Measurements from ENCODE around the gene POLA2.
A peak's percentile ranks its signal among the peaks of the same experiment; 100 is the strongest.
"Not testable (repeated sequence)": the region's sequence is repeated elsewhere in the genome, so short reads cannot be mapped to it uniquely, and the experiment has no call there.

The POLA2 gene

DNA sequence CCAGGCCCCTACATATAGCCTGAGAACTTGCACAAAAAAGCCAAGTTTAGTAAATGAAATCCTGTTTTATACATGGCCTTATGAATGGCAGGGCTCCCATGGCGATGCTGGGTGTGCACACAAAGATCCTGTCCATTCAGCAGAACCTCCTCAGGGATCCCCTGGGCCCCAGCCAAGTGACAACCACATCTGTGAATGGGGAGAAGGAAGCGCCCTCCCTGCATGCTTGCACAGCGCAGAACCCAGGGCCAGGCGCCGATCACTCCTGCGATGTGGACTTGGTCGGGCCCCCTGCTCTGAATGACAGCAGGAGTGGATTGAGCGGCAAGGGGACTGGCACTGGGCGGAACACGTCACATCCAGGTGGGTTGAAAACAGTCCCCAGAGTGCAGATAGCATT is 48.5 kb downstream of the POLA2 start:
- no peak for DNase-seq

DNA sequence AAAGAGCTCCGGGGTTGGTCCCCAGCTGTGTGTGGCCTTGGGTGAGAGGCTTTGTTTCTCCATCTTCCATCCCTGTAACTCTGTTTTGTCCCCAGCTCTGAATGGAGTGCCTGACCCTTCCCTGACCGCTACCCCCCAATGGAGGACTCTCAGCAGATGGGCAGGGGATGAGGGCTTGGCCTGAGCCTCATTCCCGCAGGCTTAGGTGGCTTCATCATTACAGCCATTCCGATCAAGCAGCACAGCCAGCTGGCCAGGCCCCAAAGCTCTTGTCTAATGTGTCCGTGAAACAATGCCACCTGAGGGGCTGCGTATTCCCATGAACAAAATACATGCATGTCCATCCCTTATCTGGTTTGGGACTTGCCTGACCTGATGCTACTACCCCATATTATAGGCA is 49.0 kb downstream of the POLA2 start:
- peak; percentile 38 for DNase-seq

DNA sequence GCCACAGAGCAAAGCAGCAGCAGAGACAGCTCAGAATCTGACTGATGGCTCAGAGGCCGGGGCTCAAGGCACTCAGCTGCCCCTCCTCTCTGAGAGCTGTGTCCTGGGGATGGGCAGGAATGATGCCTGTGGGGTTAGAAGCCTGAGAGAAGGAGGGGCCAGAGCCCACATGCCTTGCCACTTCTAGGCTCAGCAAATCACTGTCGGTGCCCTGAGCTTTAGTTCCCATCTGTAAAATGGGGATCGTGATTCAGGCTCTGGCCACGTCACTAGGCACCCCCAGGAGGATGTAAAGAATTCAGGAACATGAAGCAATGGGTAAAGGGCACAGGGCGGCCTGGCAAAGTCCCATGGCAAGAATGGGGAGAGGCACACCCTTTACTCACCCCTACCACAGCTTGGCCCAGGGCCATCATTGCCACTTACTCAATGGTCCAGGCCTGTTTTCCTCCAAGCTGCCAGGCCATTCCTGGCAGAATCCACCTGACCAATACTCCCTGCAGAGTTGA is 49.5 kb downstream of the POLA2 start:
- peak; percentile 63 for DNase-seq

DNA sequence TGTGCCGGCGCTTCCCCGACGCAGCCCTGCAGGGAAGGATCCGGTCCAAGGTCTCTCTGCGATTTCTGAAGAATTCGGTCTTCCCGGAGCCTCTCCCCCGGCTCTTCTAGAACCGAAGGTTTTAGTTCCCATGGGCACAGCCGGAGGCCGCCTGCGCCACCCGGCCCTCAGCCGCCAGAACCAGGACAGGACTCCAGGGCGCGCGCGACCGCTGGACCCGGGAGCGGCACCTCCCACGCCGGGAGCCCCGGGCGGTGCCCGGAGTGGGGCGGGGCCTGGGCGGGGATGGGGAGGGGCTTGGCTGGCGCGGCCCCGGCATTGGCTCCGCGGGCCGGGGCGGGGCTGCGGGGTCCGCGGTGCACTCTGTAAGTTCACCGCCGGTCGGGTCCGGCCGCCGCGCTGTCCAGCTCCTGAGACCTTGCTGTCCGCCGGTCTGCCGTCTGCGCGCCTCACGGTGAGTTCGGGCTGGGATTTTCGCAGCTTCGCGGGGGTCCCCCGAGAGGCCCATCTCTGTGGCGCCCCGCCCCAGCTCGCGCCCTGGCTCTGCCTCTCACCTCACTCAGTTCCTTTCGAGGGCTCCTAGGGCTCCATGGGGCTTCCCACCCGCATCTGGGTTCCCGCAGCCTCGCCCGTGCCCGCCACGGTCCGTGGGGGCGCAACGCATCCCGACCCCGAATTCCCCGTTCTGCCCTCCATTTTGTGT is 52.9 kb downstream of the POLA2 start, which contains the start of gene CDC42EP2:
Gene CDC42EP2, plus strand, starts transcription at position 366 of the 703 bp plus-strand sequence. CDS start 6,033 bp downstream, outside the sequence.
- peak; percentile 84 for DNase-seq

DNA sequence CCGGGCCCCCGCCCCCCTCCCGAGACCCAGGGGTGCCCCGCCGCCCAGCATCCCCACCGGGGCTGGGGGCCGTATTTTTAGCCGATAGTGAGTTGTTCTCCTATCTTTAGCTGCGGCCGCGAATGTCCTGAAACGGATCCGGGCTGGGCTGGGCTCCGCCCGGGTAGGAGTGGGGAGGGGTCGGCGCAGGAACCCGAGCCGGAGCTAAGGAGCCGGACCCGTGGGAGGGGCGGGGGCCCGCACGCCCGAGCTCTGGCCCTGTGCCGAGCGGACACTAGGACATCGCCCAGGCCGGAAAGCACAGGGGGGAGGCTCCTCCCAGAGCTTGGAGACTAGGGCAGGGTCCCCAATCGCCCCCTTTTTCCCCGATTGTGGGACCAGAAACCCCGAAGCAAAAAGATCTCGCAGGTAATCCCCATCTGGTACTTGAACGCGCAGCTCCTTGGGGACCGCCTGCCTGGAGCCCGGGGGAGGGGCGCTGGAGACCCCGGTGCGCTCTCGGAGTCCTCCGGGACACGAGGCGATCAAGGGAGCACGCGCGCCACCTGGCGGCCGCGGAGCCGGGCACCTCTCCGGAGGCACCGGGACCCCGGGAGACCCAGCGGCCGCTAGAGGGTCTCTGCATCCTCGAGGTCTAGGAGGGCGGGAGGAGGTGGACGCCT is 53.6 kb downstream of the POLA2 start:
- DNase-seq = peak; percentile 54

DNA sequence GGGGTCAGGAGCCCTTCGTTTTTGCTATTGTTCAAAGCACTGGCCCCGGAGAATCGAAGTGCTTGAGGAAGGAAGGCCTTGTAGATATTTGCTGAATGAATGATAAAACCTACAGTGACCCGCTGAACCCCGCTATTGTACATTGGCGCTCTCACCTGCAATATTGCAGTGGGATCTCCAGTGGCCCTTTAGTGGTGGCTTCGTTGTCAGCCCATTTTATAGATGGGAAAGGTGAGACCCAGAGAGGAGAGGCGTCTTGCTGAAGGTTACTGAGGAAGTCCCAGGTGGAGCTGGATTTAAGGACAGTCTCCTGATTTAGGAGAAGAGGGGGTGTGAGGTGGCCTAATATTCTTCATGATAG is 54.1 kb downstream of the POLA2 start:
- DNase-seq = no peak

DNA sequence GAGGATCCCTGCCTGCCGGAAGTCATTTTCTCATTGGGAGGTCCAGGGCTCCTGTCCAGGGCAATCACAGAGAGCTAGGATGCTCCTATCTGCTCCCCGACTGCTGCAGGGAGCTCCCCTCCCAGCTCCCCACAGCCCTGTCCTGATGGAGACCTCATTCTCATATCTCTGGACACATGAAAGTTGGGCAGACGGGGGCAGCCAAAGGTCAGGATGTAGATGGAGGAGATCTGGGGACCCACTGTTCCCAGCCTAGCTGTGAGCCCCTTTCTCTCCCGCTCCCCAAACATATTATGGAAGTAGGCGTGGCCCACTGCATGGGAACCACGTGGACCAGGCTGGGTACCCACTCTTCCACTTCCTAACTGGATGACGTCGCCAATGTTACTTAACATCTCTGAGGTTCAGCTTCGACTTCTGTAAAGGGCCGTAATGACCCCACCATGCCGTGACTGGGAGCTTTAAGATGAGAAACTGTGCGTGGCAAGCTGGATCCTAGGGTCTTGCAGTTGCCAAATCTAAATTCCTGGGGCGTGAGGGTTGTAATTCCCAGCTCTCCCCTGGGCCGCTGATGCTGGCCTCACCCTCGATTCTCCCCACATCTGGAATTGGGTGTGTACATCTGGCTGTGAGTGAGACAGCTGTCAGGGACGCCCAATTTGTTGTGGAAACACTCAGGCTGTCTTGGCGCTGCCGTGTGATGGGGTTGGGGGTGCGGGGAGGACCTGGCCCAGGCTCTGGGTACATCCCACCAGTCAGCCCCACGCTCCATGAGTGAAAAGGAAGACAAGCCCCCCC is 54.7 kb downstream of the POLA2 start:
- peak; percentile 85 for DNase-seq

DNA sequence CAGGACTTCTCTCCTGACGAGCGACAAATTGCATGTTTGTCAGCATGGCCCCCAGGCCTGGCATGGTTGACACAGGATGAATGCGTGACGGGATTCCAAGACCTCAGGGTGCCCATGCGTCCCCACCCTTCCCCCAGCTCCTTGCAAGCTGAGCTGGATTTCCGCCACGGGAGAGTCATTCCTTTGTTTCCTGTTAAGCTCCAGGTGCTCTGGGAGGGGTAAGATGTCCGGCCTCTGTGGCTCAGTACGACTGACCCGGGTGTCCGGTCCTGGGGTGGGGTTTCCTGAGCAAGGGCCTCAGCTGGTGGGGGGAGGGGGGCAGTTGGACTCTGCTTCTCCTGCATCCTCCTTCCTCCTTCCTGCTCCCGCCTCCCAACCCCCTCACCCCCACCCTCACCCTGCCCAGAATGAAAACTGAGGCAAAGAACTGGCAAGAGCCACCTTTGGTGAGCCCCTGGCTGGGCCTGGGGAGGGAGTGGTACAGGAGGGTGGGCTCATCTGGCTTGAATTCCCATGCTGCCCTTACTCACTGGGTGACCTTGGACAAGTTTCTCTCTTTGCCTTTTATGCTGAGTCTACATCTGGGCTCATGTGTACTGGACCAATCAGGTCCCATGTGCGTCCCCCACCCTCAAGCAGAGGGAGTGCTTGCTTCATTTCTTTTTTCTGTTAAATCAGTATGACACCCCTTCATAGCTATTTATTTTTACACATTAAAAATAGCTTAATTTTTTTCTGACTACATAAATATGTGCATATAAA is 55.4 kb downstream of the POLA2 start:
- DNase-seq = peak; percentile 73

DNA sequence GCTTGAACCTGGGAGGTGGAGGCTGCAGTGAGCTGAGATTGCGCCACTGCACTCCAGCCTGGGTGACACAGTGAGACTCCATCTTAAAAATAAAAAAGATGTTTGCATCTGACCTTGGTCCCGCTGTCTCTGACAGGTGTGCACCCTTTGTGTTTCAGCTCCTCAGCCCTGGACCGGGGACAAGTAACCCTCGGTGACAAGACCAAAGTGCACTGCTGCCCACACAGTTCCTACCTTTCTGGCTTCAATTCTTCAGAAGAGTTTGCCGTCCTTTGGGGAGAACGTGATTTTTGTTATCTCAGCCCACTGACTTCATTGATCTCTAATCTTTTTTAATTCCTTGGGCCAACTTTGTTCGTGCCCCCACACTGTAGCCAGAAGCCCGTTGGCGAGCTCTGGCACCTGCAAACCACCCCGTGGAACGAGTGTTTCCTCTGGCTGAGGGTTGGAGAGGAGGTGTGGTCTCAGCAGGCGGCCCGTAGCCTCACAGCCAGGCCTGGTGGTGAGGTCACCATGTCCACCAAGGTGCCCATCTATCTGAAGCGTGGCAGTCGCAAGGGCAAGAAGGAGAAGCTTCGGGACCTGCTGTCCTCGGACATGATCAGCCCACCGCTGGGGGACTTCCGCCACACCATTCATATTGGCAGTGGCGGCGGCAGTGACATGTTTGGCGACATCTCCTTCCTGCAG is 58.8 kb downstream of the POLA2 start:
- no peak for DNase-seq

DNA sequence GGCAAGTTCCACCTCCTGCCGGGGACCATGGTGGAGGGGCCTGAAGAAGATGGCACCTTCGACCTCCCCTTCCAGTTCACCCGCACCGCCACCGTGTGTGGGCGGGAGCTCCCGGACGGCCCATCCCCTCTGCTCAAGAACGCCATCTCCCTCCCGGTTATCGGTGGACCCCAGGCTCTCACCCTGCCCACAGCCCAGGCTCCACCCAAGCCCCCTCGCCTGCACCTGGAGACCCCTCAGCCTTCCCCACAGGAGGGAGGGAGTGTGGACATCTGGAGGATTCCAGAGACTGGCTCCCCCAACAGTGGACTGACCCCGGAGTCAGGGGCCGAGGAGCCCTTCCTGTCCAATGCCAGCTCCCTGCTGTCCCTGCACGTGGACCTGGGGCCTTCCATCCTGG is 59.3 kb downstream of the POLA2 start:
- no peak for DNase-seq

DNA sequence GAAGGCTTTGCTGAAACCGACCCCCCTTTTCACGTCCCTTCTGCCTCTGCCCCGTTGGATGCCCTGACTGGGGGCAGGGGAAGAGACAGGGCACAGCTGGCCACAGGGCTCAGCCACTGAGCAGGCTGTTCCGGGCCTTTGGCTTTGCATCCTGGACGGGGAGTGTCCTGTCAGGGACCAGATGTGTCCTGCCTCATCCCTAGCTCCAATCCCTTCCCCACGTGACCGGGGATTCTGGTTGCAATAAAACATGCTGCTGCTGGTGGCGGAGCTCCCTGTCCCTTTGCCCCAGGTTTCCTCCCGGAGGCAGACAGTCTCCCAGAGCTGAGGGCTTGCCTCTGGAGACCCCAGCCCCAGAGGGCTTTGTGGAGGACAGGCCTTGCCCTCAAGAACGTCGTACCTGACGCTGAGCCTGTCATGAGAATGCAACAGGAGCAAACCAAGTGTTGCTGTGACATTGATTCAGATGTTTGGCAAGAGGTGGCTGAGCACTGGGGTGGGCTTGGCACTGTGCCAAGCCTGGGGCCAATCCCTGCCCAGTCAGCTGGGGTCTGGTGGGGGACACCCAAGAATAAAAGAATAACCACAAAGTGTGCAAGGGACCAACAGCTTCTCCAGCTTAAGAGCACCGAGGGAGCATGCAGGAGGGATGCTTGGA is 60.2 kb downstream of the POLA2 start:
- no peak for DNase-seq

DNA sequence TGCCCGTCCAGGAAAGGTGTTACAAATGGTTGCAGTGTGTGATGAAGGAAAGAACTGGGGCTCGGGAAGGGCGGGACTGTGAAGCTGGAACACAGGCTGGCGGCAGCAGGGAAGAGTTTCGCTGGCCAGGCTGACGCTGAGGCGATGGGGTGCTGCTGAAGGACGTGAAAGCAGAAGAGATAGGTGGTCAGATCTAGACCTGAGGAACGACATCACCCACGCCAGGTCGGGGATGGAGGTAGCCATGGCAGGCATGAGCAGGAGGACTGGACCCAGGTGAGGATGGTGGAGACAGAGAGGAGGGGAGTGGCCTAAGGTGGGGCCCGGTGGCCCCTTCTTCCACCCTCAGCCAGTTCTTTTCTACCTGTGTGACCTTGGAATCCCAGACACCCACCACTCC is 62.1 kb downstream of the POLA2 start:
- DNase-seq = no peak

DNA sequence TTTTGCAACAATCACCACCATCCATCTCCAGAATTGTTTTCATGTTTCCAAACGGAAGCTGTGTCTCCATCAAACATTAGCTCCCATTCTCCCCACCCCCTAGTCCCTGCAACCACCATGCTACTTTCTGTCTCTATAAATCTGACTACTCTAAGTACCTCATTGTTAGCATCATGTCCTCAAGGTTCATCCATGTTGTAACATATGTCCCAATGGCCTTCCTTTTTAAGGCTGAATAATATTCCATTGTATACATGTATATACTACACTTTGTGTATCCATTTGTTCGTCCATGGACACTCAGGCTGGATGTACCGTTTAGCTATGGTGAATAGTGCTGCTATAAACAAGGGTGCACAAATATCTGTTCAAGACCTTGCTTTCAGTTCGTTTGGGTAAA is 63.7 kb downstream of the POLA2 start:
- no peak for DNase-seq

DNA sequence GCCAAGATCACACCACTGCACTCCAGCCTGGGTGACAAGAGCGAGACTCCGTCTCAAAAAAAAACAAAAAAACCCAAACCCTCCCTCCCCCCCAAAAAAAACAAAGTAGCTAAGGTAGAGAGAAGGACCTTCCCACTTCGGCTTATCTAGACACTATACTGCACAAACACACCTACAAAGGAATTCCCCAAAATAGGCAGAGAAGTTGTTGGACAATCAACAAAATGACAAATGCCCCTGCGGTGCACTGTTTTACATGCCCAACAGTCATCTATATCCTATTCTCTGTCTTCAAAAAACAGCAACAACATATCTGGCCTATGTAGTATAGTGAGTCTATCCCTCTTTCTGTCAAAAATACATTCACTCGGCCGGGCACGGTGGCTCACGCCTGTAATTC is 65.3 kb downstream of the POLA2 start:
- no peak for DNase-seq

DNA sequence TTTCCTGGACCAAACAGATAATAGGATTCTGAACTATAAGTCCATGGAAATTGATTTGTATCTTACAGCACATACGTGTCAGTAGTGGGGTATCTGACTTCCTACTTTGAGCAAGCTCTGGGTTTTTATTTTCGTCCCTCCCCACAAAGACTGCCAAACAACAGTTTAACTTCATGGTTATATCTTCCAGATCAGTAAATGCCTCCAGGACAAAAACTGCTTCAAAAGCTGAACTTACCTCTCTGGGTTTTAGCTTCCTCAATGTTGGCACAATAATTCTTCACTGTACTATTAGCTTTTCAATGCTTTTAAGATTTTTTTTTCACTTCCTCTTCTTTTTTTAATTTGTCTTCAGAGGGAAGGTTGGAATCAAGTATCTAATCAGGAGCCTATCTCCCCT is 67.7 kb downstream of the POLA2 start:
- DNase-seq = no peak

DNA sequence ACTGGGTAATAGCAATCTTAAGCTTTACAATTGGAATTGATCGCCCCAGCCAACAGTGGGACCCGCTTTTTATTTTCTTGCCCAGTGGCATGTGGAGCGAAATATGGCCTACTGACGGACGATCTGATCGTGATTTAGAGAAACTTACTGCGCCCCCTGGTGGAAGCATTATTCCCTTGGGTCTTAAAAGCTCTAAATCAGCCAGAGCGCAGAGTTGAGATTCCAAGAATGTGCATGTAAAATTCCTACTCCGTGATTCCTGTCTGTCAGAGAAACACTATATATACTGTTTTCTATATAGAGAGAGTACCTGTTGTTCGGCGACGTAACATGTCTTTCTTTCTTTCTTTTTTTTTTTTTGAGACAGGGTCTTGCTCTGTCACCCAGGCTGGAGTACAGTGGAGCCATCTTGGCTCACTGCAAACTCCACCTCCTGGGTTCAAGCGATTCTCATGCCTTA is 68.2 kb downstream of the POLA2 start:
- peak; percentile 78 for DNase-seq

DNA sequence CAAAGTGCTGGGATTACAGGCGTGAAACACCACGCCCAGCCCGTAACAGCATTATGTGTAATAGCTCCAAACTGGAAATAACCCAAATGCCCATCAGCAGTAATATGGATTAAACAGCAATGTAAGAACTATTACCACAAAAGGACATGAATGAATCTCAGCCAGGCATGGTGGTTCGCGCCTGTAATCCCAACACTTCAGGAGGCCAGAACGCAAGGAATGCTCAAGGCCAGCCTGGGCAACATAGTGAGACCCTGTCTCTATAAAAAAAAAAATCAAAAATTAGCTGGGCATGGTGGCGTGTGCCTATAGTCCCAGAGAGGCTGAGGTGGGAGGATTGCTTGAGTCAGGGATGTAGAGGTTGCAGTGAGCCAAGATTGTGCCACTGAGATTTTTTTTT is 68.8 kb downstream of the POLA2 start:
- no peak for DNase-seq

DNA sequence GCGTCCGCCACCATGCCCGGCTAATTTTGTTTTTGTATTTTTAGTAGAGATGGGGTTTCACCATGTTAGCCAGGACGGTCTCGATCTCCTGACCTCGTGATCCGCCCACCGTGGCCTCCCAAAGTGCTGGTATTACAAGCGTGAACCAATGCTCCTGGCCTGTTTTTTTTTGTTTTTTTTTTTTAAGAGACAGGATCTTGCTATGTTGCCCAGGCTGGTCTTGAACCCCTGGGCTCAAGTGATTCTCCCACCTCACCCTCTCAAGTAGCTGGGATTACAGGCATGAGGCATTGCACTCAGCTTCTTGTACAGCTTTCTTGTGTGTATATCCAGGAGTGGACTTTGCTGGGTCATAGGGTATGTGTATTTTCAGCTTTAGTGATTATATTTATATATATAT is 70.8 kb downstream of the POLA2 start:
- not testable (repeated sequence) for DNase-seq

DNA sequence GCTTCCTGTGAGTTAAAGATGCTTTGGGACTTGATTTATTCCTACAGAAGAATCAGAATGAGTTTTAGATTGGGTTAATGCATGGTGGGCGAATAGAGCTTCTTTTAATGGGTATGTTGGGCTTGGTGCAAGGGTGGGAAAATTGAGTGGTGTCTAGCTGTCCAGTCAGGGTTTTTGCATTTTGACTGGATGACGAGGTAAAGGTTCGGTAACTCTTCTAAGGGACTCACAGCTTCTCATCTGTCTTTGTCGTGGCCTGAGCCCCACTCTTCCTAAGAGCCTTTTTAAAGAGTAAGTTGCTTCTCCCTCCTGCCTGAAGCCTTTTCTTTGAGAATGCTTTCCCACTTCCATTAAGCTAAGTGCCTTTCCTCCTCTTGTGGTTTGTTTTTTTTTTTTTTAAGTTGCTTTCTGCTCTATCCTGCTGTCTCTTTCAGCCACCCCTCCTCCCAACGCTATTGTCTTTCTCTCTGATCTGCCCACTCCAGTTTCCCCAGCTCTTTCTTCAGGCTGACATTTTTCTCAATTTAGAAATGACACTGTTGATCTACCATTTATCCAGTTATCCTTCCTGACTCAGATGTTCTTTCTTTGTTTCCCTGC is 73.0 kb downstream of the POLA2 start:
- DNase-seq = no peak

DNA sequence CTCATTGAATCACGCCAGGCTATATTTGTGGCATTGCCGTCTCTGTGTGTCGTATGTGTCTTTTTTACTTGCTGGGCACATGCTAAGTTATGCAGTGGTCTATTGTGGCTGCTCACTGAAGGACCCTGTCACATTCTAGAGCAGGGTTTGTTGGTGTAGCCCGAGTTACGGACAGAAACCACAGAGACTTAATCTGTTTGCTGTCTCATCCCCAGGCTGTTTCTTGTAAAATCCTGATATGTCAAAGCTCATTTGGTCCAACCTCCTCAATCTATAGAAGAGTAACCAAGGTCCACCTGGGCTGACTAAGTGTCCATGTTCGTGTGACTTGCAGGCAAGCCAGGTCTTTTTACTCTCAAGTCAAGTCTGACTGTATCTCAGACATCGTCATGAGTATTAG is 76.9 kb downstream of the POLA2 start:
- no peak for DNase-seq

DNA sequence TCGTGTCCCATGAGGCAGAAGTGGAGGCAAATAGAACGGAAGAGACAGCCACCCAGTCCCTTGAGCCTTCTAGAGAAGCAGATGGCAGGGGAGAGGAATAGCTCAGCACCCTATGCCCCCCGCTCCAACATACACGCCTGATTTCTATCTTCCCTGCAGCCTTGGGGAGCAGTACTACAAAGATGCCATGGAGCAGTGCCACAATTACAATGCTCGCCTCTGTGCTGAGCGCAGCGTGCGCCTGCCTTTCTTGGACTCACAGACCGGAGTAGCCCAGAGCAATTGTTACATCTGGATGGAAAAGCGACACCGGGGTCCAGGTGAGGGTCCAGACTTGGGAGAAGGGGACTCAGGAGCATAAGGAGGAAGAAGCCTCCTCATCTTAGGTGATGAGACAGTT is 78.5 kb downstream of the POLA2 start:
- no peak for DNase-seq
